ENCODE data around the gene OR2D2. TPM values are rescaled to one million over a fixed set of nuclear protein-coding genes. Genes with fewer than 3 reads are reported as not detected.

The OR2D2 gene
- total RNA-seq, 3 donors from 2014 or later (not counting 1 experiment from before 2014, with no cell fraction given), result not detected

- Histone ChIP-seq H3K36me3 (ENCODE audit: control insufficient read depth, insufficient read depth, low read length) (no peaks in the 10 kb centered on the region), H3K4me3 (ENCODE audit: low read length) (peak overlapping the region; percentile 63), H3K27me3 (ENCODE audit: control insufficient read depth, insufficient read depth, low read length) (peaks cover 5% of the 10 kb centered on the region), H3K9me3 (ENCODE audit: control insufficient read depth, insufficient read depth, low read length) (no peaks in the 10 kb centered on the region), H3K27ac (ENCODE audit: low read length) (no peak overlapping the region), H3K4me1 (ENCODE audit: control insufficient read depth, insufficient read depth, low read length) (peaks cover 9% of the 10 kb centered on the region)
- intact Hi-C loops (cut with micrococcal nuclease), result no loop called here
- Mint-ChIP-seq H3K9me3 (peaks cover 0 to 5% of the 10 kb centered on the region in 2 donors), H3K4me3 (peak overlapping the region; percentile 54), H3K27me3 (ENCODE audit: low read depth in 2 of 2) (peaks cover 11 to 71% of the 10 kb centered on the region in 2 donors), H3K4me1 (peaks cover 17 to 22% of the 10 kb centered on the region in 2 donors), H3K27ac (peak overlapping the region in 1 of 2 donors; percentile 32), H3K36me3 (no peaks in the 10 kb centered on the region)
- 55% methylated on average over 2 of the region's 2 CpGs for WGBS (ENCODE audit: insufficient coverage)
- peak in 1 of 3 donors; percentile 28 for ATAC-seq
- no peak for DNase-seq
- no peak for TF ChIP-seq CTCF (IDR thresholded peaks at IDR 0.05)
Measured at GRCh38 chr11:6925636-6926207, 33.4 kb upstream of the OR2D2 start.

- intact Hi-C loops (cut with micrococcal nuclease), result no loop called here
- no peak for TF ChIP-seq CTCF (IDR thresholded peaks at IDR 0.05)
- Histone ChIP-seq H3K27me3 (ENCODE audit: control insufficient read depth, insufficient read depth, low read length) (peaks cover 5% of the 10 kb centered on the region), H3K9me3 (ENCODE audit: control insufficient read depth, insufficient read depth, low read length) (no peaks in the 10 kb centered on the region), H3K4me1 (ENCODE audit: control insufficient read depth, insufficient read depth, low read length) (peaks cover 9% of the 10 kb centered on the region), H3K4me3 (ENCODE audit: low read length) (no peak overlapping the region), H3K27ac (ENCODE audit: low read length) (no peak overlapping the region), H3K36me3 (ENCODE audit: control insufficient read depth, insufficient read depth, low read length) (no peaks in the 10 kb centered on the region)
- Mint-ChIP-seq H3K27me3 (ENCODE audit: low read depth in 2 of 2) (peaks cover 8 to 71% of the 10 kb centered on the region in 2 donors), H3K36me3 (no peaks in the 10 kb centered on the region), H3K9me3 (peaks cover 0 to 4% of the 10 kb centered on the region in 2 donors), H3K27ac (no peak overlapping the region), H3K4me1 (peaks cover 17 to 22% of the 10 kb centered on the region in 2 donors), H3K4me3 (peak overlapping the region; percentile 26)
- ATAC-seq (no peak), DNase-seq (no peak)
Measured at GRCh38 chr11:6925007-6925577, 32.8 kb upstream of the OR2D2 start.

- peaks cover 0 to 2% of the 10 kb centered on the region in 2 donors for H3K9me3 Mint-ChIP-seq
- Histone ChIP-seq H3K4me1 (ENCODE audit: control insufficient read depth, insufficient read depth, low read length) (no peaks in the 10 kb centered on the region), H3K9me3 (ENCODE audit: control insufficient read depth, insufficient read depth, low read length) (no peaks in the 10 kb centered on the region), H3K27me3 (ENCODE audit: control insufficient read depth, insufficient read depth, low read length) (no peaks in the 10 kb centered on the region), H3K27ac (ENCODE audit: low read length) (no peak within 1 kb of the TSS), H3K4me3 (ENCODE audit: low read length) (no peak within 1 kb of the TSS), H3K36me3 (ENCODE audit: control insufficient read depth, insufficient read depth, low read length) (no peaks in the 10 kb centered on the region)
- H3K4me3 Mint-ChIP-seq, result no peak within 1 kb of the TSS
- intact Hi-C loops (cut with micrococcal nuclease), result no loop called here
- no peaks in the 10 kb centered on the region for H3K36me3 Mint-ChIP-seq
- H3K27ac Mint-ChIP-seq, result no peak within 1 kb of the TSS
- WGBS (ENCODE audit: insufficient coverage), result no CpG with 5 or more reads among the region's 1 CpG
- peaks cover 0 to 1% of the 10 kb centered on the region in 2 donors for H3K4me1 Mint-ChIP-seq
- ATAC-seq (no peak), DNase-seq (no peak)
- TF ChIP-seq CTCF (IDR thresholded peaks at IDR 0.05), result no peak
- peaks cover 6 to 50% of the 10 kb centered on the region in 2 donors for H3K27me3 Mint-ChIP-seq (ENCODE audit: low read depth in 2 of 2)
Measured at GRCh38 chr11:6920702-6921101, 28.4 kb upstream of the OR2D2 start, which contains the start of gene OR2D3. Gene OR2D3, plus strand, starts transcription at chr11:6921002. Its CDS starts 0 bp downstream, at chr11:6921002.
